Measurements from ENCODE around the gene MMP7.
"Not testable (repeated sequence)": the region's sequence is repeated elsewhere in the genome, so short reads cannot be mapped to it uniquely, and the experiment has no call there.

MMP7 gene

GRCh38 chr11:102539567-102539966, 9.0 kb upstream of the MMP7 start:
- DNase-seq (ENCODE audit: low read depth in 2 of 2): no peak

GRCh38 chr11:102538932-102539331, 8.4 kb upstream of the MMP7 start:
- no peak for DNase-seq (ENCODE audit: low read depth in 2 of 2)

GRCh38 chr11:102534261-102534872, 3.8 kb upstream of the MMP7 start:
- DNase-seq (ENCODE audit: low read depth in 2 of 2): no peak

GRCh38 chr11:102528618-102529017, 1.9 kb downstream of the MMP7 start:
- no peak for DNase-seq (ENCODE audit: low read depth in 2 of 2)

- no peak for DNase-seq (ENCODE audit: low read depth in 2 of 2)
Observed at GRCh38 chr11:102527684-102528083, 2.9 kb downstream of the MMP7 start.

GRCh38 chr11:102527041-102527440, 3.5 kb downstream of the MMP7 start:
- DNase-seq (ENCODE audit: low read depth in 2 of 2): no peak

- DNase-seq (ENCODE audit: low read depth in 2 of 2): no peak
Observed at GRCh38 chr11:102523887-102524286, 6.7 kb downstream of the MMP7 start.

GRCh38 chr11:102523189-102523570, 7.4 kb downstream of the MMP7 start:
- DNase-seq (ENCODE audit: low read depth in 2 of 2): no peak

- DNase-seq (ENCODE audit: low read depth in 2 of 2): no peak
Observed at GRCh38 chr11:102522312-102523188, 8.0 kb downstream of the MMP7 start.

- DNase-seq (ENCODE audit: low read depth in 2 of 2): no peak
Observed at GRCh38 chr11:102521121-102521520, 9.4 kb downstream of the MMP7 start.

- no peak for DNase-seq (ENCODE audit: low read depth in 2 of 2)
Observed at GRCh38 chr11:102520514-102520913, 10.0 kb downstream of the MMP7 start.

- DNase-seq (ENCODE audit: low read depth in 2 of 2): no peak
Observed at GRCh38 chr11:102518296-102519094, 12.1 kb downstream of the MMP7 start.

GRCh38 chr11:102517670-102518069, 12.9 kb downstream of the MMP7 start:
- DNase-seq (ENCODE audit: low read depth in 2 of 2): no peak

- DNase-seq (ENCODE audit: low read depth in 2 of 2): no peak
Observed at GRCh38 chr11:102516179-102516578, 14.4 kb downstream of the MMP7 start.

- DNase-seq (ENCODE audit: low read depth in 2 of 2): no peak
Observed at GRCh38 chr11:102513869-102514268, 16.7 kb downstream of the MMP7 start.

GRCh38 chr11:102510439-102511135, 20.0 kb downstream of the MMP7 start:
- DNase-seq (ENCODE audit: low read depth in 2 of 2): no peak

GRCh38 chr11:102502831-102503230, 27.7 kb downstream of the MMP7 start:
- DNase-seq (ENCODE audit: low read depth in 2 of 2): not testable (repeated sequence)

GRCh38 chr11:102500829-102501228, 29.7 kb downstream of the MMP7 start:
- no peak for DNase-seq (ENCODE audit: low read depth in 2 of 2)

GRCh38 chr11:102499931-102500330, 30.6 kb downstream of the MMP7 start:
- no peak for DNase-seq (ENCODE audit: low read depth in 2 of 2)

GRCh38 chr11:102499151-102499550, 31.4 kb downstream of the MMP7 start:
- no peak for DNase-seq (ENCODE audit: low read depth in 2 of 2)

- DNase-seq (ENCODE audit: low read depth in 2 of 2): no peak
Observed at GRCh38 chr11:102497061-102497460, 33.5 kb downstream of the MMP7 start.

Data from activated CD4-positive, alpha-beta T cell treated with anti-CD3 and anti-CD28 coated beads for 24 hours (primary cell).